PC-9 (cell line): ENCODE data around the gene WDR72. TPM values are rescaled to one million over a fixed set of nuclear protein-coding genes. Genes with fewer than 3 reads are reported as not detected.

Experiments used
- BruUV-seq: library from RNA; stranded (reverse); fragments of 400-500 nt; replicated peaks from 2 replicates; lab custom pipeline; 2021; lab: Mats Ljungman, UMichigan
- CTCF ChIA-PET: fragments of 300-600 bp; sonication (Branson Sonifier 250); formaldehyde crosslinking; loops from one replicate; lab custom pipeline; 2022; ENCODE audit warnings: antibody characterized with exemption; lab: Charles Lee
- POLR2A ChIA-PET: fragments of 300-600 bp; sonication (Branson Sonifier 250); formaldehyde crosslinking; loops from one replicate; lab custom pipeline; 2022; ENCODE audit warnings: antibody characterized with exemption; ENCODE audit not compliant: unreplicated experiment; lab: Charles Lee
- DNase-seq, 2 experiments: peaks; one replicate each; pipeline versions ENCODE4 v3.0.0 to v3.0.0-alpha.2; 2015 to 2022; ENCODE audit warnings: mixed read lengths in 1 of 2
- H2AFZ ChIP-seq: fragments of 200-600 bp; sonication (generic); 2 replicates; pipeline ENCODE4 v1.8.1; 2017; ENCODE audit warnings: antibody characterized with exemption
- H3F3A ChIP-seq: fragments of 200-600 bp; sonication (generic); 2 replicates; pipeline ENCODE4 v1.8.1; 2017; ENCODE audit warnings: antibody characterized with exemption, mild to moderate bottlenecking, low read depth; ENCODE audit not compliant: insufficient read depth
- H3K27ac ChIP-seq: fragments of 200-600 bp; sonication (generic); 2 replicates; pipeline ENCODE4 v1.6.1; 2016; ENCODE audit warnings: mixed run types
- H3K27me3 ChIP-seq: fragments of 200-600 bp; sonication (generic); 2 replicates; pipeline ENCODE4 v1.6.1; 2016; ENCODE audit warnings: low read depth, mixed run types; ENCODE audit not compliant: insufficient read depth
- H3K36me3 ChIP-seq: fragments of 200-600 bp; sonication (generic); 2 replicates; pipeline ENCODE4 v1.6.1; 2016; ENCODE audit warnings: low read depth, mixed run types
- H3K4me1 ChIP-seq: fragments of 200-600 bp; sonication (generic); replicated peaks from 2 replicates; pipeline ENCODE4 v1.6.1; 2016; ENCODE audit warnings: mixed run types; ENCODE audit not compliant: insufficient read depth
- H3K4me2 ChIP-seq: fragments of 200-600 bp; sonication (generic); 2 replicates; pipeline ENCODE4 v1.6.1; 2017; ENCODE audit warnings: mixed run types
- H3K4me3 ChIP-seq: fragments of 200-600 bp; sonication (generic); 2 replicates; pipeline ENCODE4 v1.6.1; 2016; ENCODE audit warnings: mixed run types
- H3K79me2 ChIP-seq: fragments of 200-600 bp; sonication (generic); 2 replicates; pipeline ENCODE4 v1.6.1; 2017; ENCODE audit warnings: low read depth, mixed run types
- H3K9me2 ChIP-seq: fragments of 200-600 bp; sonication (generic); 2 replicates; pipeline ENCODE4 v1.8.1; 2017; ENCODE audit warnings: mild to moderate bottlenecking; ENCODE audit not compliant: insufficient read depth
- H3K9me3 ChIP-seq: fragments of 200-600 bp; sonication (generic); 2 replicates; pipeline ENCODE4 v1.8.1; 2016; ENCODE audit warnings: low read depth; ENCODE audit not compliant: insufficient read depth
- H4K20me1 ChIP-seq: fragments of 200-600 bp; sonication (generic); 2 replicates; pipeline ENCODE4 v1.8.1; 2017; ENCODE audit not compliant: insufficient read depth
- CTCF ChIP-seq: fragments of 200-600 bp; sonication (generic); conservative IDR thresholded peaks from 2 replicates; pipeline ENCODE4 v1.6.1; 2017; ENCODE audit warnings: mixed run types, antibody characterized with exemption, mild to moderate bottlenecking, moderate library complexity
- EZH2 ChIP-seq: fragments of 200-600 bp; sonication (generic); IDR thresholded peaks from 2 replicates; pipeline ENCODE4 v1.8.0; 2017; ENCODE audit warnings: antibody characterized with exemption, low read depth
- intact Hi-C: fragments of 100-400 bp; cut with micrococcal nuclease; formaldehyde crosslinking; loops from one replicate; pipeline ENCODE4 v1.10.0; 2022; ENCODE audit not compliant: unreplicated experiment
- total RNA-seq: library from RNA; stranded (reverse); gene quantifications from 2 replicates; pipeline ENCODE4 v1.2.3, GENCODE V29; 2021

WDR72 gene
- total RNA-seq, 1 experiment from 2014 or later = 1.9 TPM

GRCh38 chr15:53534105-53534839 lies 225.2 kb downstream of the WDR72 start:
- DNase-seq = peak in 1 of 2 experiments; percentile 40
- intact Hi-C loops = no loop called here
- no TSS peak for BruUV-seq

GRCh38 chr15:53530761-53531160 lies 228.7 kb downstream of the WDR72 start:
- Histone ChIP-seq H3K9me3 (no peaks in the 10 kb centered on the region), H4K20me1 (no peaks in the 10 kb centered on the region), H3K4me2 (no peak overlapping the region), H3K9me2 (no peaks in the 10 kb centered on the region), H3K4me3 (no peak overlapping the region), H3F3A (no peaks in the 10 kb centered on the region), H3K79me2 (no peaks in the 10 kb centered on the region), H3K27me3 (no peaks in the 10 kb centered on the region), H3K4me1 (no peaks in the 10 kb centered on the region), H3K36me3 (no peaks in the 10 kb centered on the region), H3K27ac (no peak overlapping the region), H2AFZ (no peak overlapping the region)
- ChIA-PET CTCF (no interaction called here), POLR2A (no interaction called here)
- no TSS peak for BruUV-seq
- DNase-seq = no peak
- TF ChIP-seq EZH2 = no peak
- TF ChIP-seq CTCF = no peak
- intact Hi-C loops = no loop called here

More at GRCh38 chr15:53534105-53534839, 225.2 kb downstream of the WDR72 start:
- Histone ChIP-seq H3K4me3 (no peak overlapping the region), H3K27me3 (no peaks in the 10 kb centered on the region), H3K4me1 (no peaks in the 10 kb centered on the region), H3K9me2 (no peaks in the 10 kb centered on the region), H2AFZ (no peak overlapping the region), H4K20me1 (no peaks in the 10 kb centered on the region), H3K27ac (peak overlapping the region; percentile 46; the same call in 1 of the 2 replicates), H3K79me2 (no peaks in the 10 kb centered on the region), H3K9me3 (no peaks in the 10 kb centered on the region), H3K36me3 (no peaks in the 10 kb centered on the region), H3F3A (no peaks in the 10 kb centered on the region), H3K4me2 (no peak overlapping the region)
- ChIA-PET CTCF (no interaction called here), POLR2A (no interaction called here)
- TF ChIP-seq CTCF (no peak), EZH2 (no peak)

- no peaks in the 10 kb centered on the region for H3K9me3 ChIP-seq
- H3K27ac ChIP-seq = no peak overlapping the region
- no peak for DNase-seq
- H4K20me1 ChIP-seq = no peaks in the 10 kb centered on the region
- H3F3A ChIP-seq = no peaks in the 10 kb centered on the region
- H2AFZ ChIP-seq = no peak overlapping the region
- H3K79me2 ChIP-seq = no peaks in the 10 kb centered on the region
- ChIA-PET CTCF (no interaction called here), POLR2A (no interaction called here)
- no peaks in the 10 kb centered on the region for H3K4me1 ChIP-seq
- no peaks in the 10 kb centered on the region for H3K27me3 ChIP-seq
- TF ChIP-seq CTCF (no peak), EZH2 (no peak)
- H3K36me3 ChIP-seq = no peaks in the 10 kb centered on the region
- H3K4me3 ChIP-seq = no peak overlapping the region
- intact Hi-C loops = no loop called here
- no peak overlapping the region for H3K4me2 ChIP-seq
- no peaks in the 10 kb centered on the region for H3K9me2 ChIP-seq
- no TSS peak for BruUV-seq
Measured at GRCh38 chr15:53527996-53528395, 231.5 kb downstream of the WDR72 start.
